Colonic mucosa (tissue), 4 donors: Measurements from ENCODE around the gene TAPBPL. TPM values are rescaled to one million over a fixed set of nuclear protein-coding genes. Genes with fewer than 3 reads are reported as not detected.
"Not testable (repeated sequence)": the region's sequence is repeated elsewhere in the genome, so short reads cannot be mapped to it uniquely, and the experiment has no call there.

Source experiments
- DNase-seq: peaks from one replicate; pipeline ENCODE4 v3.0.0-alpha.2; 2020
- H3K27ac ChIP-seq: fragments of 200-600 bp; one replicate; pipeline ENCODE4 v1.8.0; 2021
- H3K27me3 ChIP-seq: fragments of 200-600 bp; one replicate; pipeline ENCODE4 v1.8.0; 2021
- H3K36me3 ChIP-seq: fragments of 200-600 bp; one replicate; pipeline ENCODE4 v1.8.0; 2021
- H3K4me1 ChIP-seq: fragments of 200-600 bp; one replicate; pipeline ENCODE4 v1.8.0; 2021; ENCODE audit warnings: mild to moderate bottlenecking
- H3K4me3 ChIP-seq: fragments of 200-600 bp; one replicate; pipeline ENCODE4 v1.8.0; 2021
- H3K9ac ChIP-seq, 2 donors: one replicate each; pipeline ENCODE4 v1.7.0; 2013; ENCODE audit warnings: control low read depth in 2 of 2, low read depth in 2 of 2, low read length in 2 of 2
- H3K9me3 ChIP-seq: fragments of 200-600 bp; one replicate; pipeline ENCODE4 v1.8.0; 2021
- intact Hi-C: fragments of 100-400 bp; cut with DNase I; formaldehyde crosslinking; loops from one replicate; pipeline ENCODE4 v1.14.1; 2022
- total RNA-seq, 2 donors: library from RNA; stranded (reverse); fragmentation: NEBNext Ultra II Directional in 1 of 2; extraction: Animal tissue kit (Norgen Biotek cat#: 25700) in 1 of 2; gene quantifications; one replicate each; pipeline ENCODE4 v1.2.1, GENCODE V29; 2021
- TF ChIP-seq, protein P1 (sequence below): fragments of 200-600 bp; IDR thresholded peaks from one replicate; pipeline ENCODE4 v1.8.0; 2022; ENCODE audit warnings: antibody characterized with exemption, mild to moderate bottlenecking
- donor health status: healthy.
- donor health status: DM: no; HTN: no; CAD: no.
- donor health status: DM: no; HTN: no; CAD: no.

The TAPBPL gene
- total RNA-seq, 2 donors from 2014 or later = 44.9 to 57.8 TPM

DNA sequence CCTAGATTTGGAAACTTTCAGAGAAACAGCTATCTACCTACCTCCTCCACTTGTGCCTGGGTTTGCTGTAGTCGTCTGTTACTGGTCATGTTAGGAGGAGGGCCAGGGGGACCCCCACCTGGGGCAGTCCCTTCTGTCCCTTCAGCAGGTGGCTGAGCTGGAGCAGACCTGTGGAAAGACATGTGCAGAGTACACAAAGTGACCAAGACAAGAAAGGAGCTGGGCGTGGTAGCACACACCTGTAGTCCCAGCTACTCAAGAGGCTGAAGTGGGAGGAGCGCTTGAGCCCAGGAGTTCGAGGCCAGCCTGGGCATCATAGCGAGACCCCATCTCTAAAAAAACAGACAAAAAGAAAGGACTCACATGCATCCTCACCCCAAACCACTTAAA lies 14.3 kb downstream of the TAPBPL start:
- intact Hi-C loops = loop anchor here (5.0 kb wide), 1 partner anchor 44 kb away; no protein-coding TSS in a partner anchor
- Histone ChIP-seq H3K36me3 (no peaks in the 10 kb centered on the region), H3K4me3 (no peak overlapping the region), H3K4me1 (peaks cover 14% of the 10 kb centered on the region), H3K9me3 (no peaks in the 10 kb centered on the region), H3K27me3 (no peaks in the 10 kb centered on the region), H3K9ac (no peak overlapping the region), H3K27ac (no peak overlapping the region)
- DNase-seq = no peak
- TF ChIP-seq, protein P1, sequence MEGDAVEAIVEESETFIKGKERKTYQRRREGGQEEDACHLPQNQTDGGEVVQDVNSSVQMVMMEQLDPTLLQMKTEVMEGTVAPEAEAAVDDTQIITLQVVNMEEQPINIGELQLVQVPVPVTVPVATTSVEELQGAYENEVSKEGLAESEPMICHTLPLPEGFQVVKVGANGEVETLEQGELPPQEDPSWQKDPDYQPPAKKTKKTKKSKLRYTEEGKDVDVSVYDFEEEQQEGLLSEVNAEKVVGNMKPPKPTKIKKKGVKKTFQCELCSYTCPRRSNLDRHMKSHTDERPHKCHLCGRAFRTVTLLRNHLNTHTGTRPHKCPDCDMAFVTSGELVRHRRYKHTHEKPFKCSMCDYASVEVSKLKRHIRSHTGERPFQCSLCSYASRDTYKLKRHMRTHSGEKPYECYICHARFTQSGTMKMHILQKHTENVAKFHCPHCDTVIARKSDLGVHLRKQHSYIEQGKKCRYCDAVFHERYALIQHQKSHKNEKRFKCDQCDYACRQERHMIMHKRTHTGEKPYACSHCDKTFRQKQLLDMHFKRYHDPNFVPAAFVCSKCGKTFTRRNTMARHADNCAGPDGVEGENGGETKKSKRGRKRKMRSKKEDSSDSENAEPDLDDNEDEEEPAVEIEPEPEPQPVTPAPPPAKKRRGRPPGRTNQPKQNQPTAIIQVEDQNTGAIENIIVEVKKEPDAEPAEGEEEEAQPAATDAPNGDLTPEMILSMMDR = no peak

DNA sequence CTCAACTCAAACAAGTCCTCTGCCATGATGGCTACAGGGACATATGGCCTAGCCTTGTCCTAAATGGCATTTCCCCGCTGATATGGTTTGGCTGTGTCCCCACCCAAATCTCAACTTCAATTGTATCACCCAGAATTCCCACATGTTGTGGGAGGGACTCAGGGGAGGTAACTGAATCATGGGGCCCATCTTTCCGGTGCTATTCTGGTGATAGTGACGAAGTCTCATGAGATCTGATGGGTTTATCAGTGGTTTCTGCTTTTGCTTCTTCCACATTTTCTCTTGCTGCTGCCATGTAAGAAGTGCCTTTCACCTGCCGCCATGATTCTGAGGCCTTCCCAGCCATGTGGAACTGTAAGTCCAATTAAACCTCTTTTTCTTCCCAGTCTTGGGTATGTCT lies 14.9 kb downstream of the TAPBPL start:
- H3K9me3 ChIP-seq, DNase-seq, H3K27me3 ChIP-seq, H3K27ac ChIP-seq, H3K4me3 ChIP-seq, H3K9ac ChIP-seq, H3K36me3 ChIP-seq: not testable (repeated sequence)
- intact Hi-C loops = loop anchor here (5.0 kb wide), 1 partner anchor 44 kb away; no protein-coding TSS in a partner anchor
- H3K4me1 ChIP-seq = peaks cover 14% of the 10 kb centered on the region

DNA sequence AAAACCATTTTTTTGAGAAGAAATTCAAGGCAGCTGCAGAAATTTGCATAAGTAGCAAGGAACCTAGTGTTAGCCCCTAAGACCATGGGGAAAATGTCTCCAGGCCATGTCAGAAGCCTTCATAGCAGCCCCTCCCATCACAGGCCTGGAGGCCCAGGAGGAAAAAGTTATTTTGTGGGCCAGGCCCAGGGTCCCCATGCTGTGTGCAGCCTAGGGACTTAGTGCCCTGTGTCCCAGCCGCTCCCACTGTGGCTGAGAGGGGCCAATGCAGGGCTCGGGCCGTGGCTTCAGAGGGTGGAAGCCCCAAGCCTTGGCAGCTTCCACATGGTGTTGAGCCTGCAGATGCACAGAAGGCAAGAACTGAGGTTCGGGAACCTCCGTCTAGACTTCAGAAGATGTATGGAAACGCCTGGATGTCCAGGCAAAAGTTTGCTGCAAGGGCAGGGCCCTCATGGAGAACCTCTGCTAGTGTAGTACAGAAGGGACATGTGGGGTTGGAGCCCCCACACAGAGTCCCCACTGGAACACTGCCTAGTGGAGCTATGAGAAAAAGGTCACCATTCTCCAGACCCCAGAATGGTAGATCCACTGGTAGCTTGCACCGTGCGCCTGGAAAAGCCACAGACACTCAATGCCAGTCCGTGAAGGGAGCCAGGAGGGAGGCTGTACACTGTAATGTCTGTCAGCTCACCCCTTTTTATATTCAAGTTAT lies 15.9 kb downstream of the TAPBPL start:
- H3K4me1 ChIP-seq = peaks cover 14% of the 10 kb centered on the region
- not testable (repeated sequence) for H3K9ac ChIP-seq, H3K27me3 ChIP-seq, DNase-seq, H3K9me3 ChIP-seq, H3K36me3 ChIP-seq, H3K4me3 ChIP-seq
- intact Hi-C loops = loop anchor here (5.0 kb wide), 1 partner anchor 45 kb away; no protein-coding TSS in a partner anchor
- peak overlapping the region; percentile 13 for H3K27ac ChIP-seq

DNA sequence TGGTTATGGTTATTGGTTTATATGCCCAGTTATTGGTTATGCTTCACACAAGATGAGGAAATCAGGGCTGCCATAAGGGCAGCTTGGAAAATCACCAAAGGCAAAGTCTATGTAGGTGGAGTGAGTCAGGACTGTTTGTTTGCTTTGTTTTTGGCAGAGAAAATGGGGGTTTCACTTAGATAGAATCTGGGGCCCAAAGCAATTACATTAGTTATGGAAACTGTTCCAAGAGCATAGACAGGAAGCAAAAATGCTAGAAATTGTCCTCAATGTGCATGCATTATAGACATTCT lies 16.4 kb downstream of the TAPBPL start:
- H3K36me3 ChIP-seq = no peaks in the 10 kb centered on the region
- no peaks in the 10 kb centered on the region for H3K9me3 ChIP-seq
- TF ChIP-seq, protein P1 = no peak
- H3K27ac ChIP-seq = peak overlapping the region; percentile 13
- H3K27me3 ChIP-seq = no peaks in the 10 kb centered on the region
- H3K9ac ChIP-seq = no peak overlapping the region
- no peak overlapping the region for H3K4me3 ChIP-seq
- peaks cover 14% of the 10 kb centered on the region for H3K4me1 ChIP-seq
- intact Hi-C loops = loop anchor here (5.0 kb wide), 1 partner anchor 46 kb away; no protein-coding TSS in a partner anchor
- DNase-seq = no peak

DNA sequence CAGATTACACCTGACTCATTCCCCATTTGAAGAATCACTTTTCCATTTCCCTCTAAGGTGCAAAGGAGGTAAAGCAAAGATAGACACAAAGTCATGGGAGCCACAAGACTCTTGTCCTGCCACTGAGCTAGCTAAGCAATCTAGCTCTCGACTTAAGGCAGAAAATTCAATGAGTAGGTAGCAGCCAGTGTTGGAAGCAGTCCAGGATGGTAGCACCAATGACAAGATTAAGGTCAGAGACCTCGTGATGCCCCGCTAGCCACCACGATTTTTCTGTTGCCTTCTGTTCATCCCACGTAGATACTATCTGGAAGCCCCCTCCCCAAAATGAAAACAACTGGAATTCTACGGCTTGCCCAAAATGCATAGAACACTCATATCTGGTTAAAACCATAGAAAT lies 17.2 kb downstream of the TAPBPL start:
- H3K27ac ChIP-seq = no peak overlapping the region
- TF ChIP-seq, protein P1 = no peak
- no peaks in the 10 kb centered on the region for H3K27me3 ChIP-seq
- DNase-seq = no peak
- H3K4me3 ChIP-seq = peak overlapping the region; percentile 49
- H3K9me3 ChIP-seq = no peaks in the 10 kb centered on the region
- H3K36me3 ChIP-seq = no peaks in the 10 kb centered on the region
- peak overlapping the region in 1 of 2 donors; percentile 21 for H3K9ac ChIP-seq
- H3K4me1 ChIP-seq = peaks cover 14% of the 10 kb centered on the region
- intact Hi-C loops = loop anchor here (5.0 kb wide), 1 partner anchor 47 kb away; no protein-coding TSS in a partner anchor

DNA sequence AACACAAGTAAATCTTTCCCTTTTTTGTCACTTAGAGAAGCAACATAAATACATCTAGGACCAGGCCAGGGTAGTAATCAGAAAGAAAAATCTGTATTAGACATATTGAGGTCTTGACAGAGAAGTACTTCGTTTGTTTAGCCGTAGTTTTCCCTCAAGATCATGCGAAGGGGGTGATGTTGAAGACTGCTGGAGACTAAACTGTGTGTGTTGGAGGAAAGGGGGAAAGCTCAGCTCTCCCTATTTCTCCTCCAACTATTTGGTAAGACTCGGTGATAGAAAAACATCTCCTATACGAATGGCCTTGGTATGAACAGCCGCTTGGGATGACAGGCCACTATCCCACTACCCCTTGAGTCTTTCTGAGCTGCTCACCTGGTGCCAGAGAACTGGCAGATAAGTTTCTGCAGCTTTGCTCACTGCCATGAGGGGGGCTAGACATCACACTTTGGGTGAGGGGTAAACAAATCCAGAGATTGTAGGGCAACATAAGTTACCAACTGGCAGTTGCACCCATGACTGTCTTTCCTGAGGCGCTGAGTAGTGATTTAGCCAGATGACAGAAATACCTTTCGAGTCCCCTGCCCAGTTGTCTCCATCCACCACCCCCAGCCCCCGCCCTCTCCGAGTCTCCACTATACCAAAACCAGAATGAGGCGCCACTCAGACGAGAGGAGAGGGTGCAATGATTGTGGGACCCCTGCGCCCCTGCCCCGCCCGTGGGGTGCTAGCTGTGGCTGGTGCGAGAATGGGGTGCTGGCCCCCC lies 17.9 kb downstream of the TAPBPL start:
- TF ChIP-seq, protein P1 = no peak
- Histone ChIP-seq H3K27ac (peak overlapping the region; percentile 76), H3K27me3 (no peaks in the 10 kb centered on the region), H3K36me3 (no peaks in the 10 kb centered on the region), H3K9ac (peak overlapping the region; percentile 81 to 84), H3K4me3 (peak overlapping the region; percentile 49), H3K9me3 (no peaks in the 10 kb centered on the region), H3K4me1 (peaks cover 14% of the 10 kb centered on the region)
- DNase-seq = no peak
- intact Hi-C loops = loop anchor here (5.0 kb wide), 1 partner anchor 47 kb away; no protein-coding TSS in a partner anchor
